ENCODE results near the gene ACOD1. TPM values are rescaled to one million over a fixed set of nuclear protein-coding genes. Genes with fewer than 3 reads are reported as not detected.
A peak's percentile ranks its signal among the peaks of the same experiment; 100 is the strongest.

ACOD1 gene
- total RNA-seq, 1 experiment from 2014 or later = not detected

GRCh38 chr13:76993021-76993420 lies 44.7 kb downstream of the ACOD1 start:
- peaks cover 8% of the 10 kb centered on the region; the same call in 1 of the 2 replicates for H3K27me3 Mint-ChIP-seq (ENCODE audit: low read depth)
- H3K9me3 ChIP-seq (ENCODE audit: control insufficient read depth, low read depth, low read length) = no peaks in the 10 kb centered on the region
- no peak overlapping the region for H2AFZ ChIP-seq (ENCODE audit: low read length)
- peak overlapping the region; percentile 88 for H3K4me2 ChIP-seq (ENCODE audit: insufficient read depth, insufficient read length, low read length)
- no peak overlapping the region for H2BK15ac ChIP-seq (ENCODE audit: low read depth, low read length)
- no peak overlapping the region for H3K27ac ChIP-seq (ENCODE audit: insufficient read length, low read depth, low read length)
- no peaks in the 10 kb centered on the region for H3K79me1 ChIP-seq (ENCODE audit: insufficient read depth, low read depth, low read length, poor library complexity, severe bottlenecking)
- H3K79me2 ChIP-seq (ENCODE audit: insufficient read depth, low read length) = no peaks in the 10 kb centered on the region
- TF ChIP-seq, protein P1, sequence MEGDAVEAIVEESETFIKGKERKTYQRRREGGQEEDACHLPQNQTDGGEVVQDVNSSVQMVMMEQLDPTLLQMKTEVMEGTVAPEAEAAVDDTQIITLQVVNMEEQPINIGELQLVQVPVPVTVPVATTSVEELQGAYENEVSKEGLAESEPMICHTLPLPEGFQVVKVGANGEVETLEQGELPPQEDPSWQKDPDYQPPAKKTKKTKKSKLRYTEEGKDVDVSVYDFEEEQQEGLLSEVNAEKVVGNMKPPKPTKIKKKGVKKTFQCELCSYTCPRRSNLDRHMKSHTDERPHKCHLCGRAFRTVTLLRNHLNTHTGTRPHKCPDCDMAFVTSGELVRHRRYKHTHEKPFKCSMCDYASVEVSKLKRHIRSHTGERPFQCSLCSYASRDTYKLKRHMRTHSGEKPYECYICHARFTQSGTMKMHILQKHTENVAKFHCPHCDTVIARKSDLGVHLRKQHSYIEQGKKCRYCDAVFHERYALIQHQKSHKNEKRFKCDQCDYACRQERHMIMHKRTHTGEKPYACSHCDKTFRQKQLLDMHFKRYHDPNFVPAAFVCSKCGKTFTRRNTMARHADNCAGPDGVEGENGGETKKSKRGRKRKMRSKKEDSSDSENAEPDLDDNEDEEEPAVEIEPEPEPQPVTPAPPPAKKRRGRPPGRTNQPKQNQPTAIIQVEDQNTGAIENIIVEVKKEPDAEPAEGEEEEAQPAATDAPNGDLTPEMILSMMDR (conservative IDR thresholded peaks at IDR 0.05) = no peak
- H4K20me1 ChIP-seq (ENCODE audit: control insufficient read depth, insufficient read depth, insufficient read length) = no peaks in the 10 kb centered on the region
- H3K4me1 Mint-ChIP-seq = peaks cover 20% of the 10 kb centered on the region in 2 experiments
- H3K23me2 ChIP-seq (ENCODE audit: insufficient read length, low read depth, low read length, poor library complexity, severe bottlenecking) = peaks cover 8% of the 10 kb centered on the region
- H3K9ac ChIP-seq (ENCODE audit: extremely low read depth, insufficient read length, low read length) = peak overlapping the region; percentile 94
- no peak overlapping the region for H3K56ac ChIP-seq (ENCODE audit: insufficient read length, low read depth, low read length)
- no peak overlapping the region for H2AK5ac ChIP-seq (ENCODE audit: insufficient read length, low read length)
- no peaks in the 10 kb centered on the region; the same call in 1 of the 2 replicates for H3K4me1 ChIP-seq (ENCODE audit: insufficient read depth, low read length)
- no peaks in the 10 kb centered on the region; a peak in 1 of 5 replicates for H3K9me3 Mint-ChIP-seq
- H2BK120ac ChIP-seq (ENCODE audit: low read depth, low read length, poor library complexity, severe bottlenecking) = no peak overlapping the region
- peak overlapping the region; percentile 95 to 99 for H3K4me3 Mint-ChIP-seq
- no peak overlapping the region for H3K27ac Mint-ChIP-seq
- no peak overlapping the region for H4K8ac ChIP-seq (replicated peaks; ENCODE audit: insufficient read length, low read depth, low read length)
- no peak overlapping the region for H3K23ac ChIP-seq (ENCODE audit: insufficient read length, low read depth, low read length)
- no peak overlapping the region for H2BK5ac ChIP-seq (ENCODE audit: insufficient read length, low read length)
- no peaks in the 10 kb centered on the region for H3K27me3 ChIP-seq (ENCODE audit: insufficient read depth, low read length)
- no peak overlapping the region for H3T11ph ChIP-seq (ENCODE audit: low read length)
- H3K14ac ChIP-seq (ENCODE audit: insufficient read depth, low read length) = no peak overlapping the region
- H2BK20ac ChIP-seq (ENCODE audit: low read depth, low read length, poor library complexity, severe bottlenecking) = no peak overlapping the region
- no peak overlapping the region for H4K91ac ChIP-seq (ENCODE audit: insufficient read length, low read depth, low read length)
- H3K36me3 Mint-ChIP-seq (ENCODE audit: insufficient read depth in 1 of 3, low read depth in 3 of 3) = peaks cover 0 to 19% (median 13%) of the 10 kb centered on the region in 3 experiments; a peak in 5 of 7 replicates
- no peak overlapping the region for H3K18ac ChIP-seq (ENCODE audit: insufficient read length, low read depth, low read length)
- DNase-seq = no peak
- no peak overlapping the region for H4K5ac ChIP-seq (ENCODE audit: insufficient read length, low read depth, low read length)
- no peak overlapping the region for H2BK12ac ChIP-seq (ENCODE audit: insufficient read length, low read depth, low read length)
- WGBS (ENCODE audit: extremely low coverage, insufficient read length, low lambda C conversion rate) = 100% methylated on average over 1 of the region's 3 CpGs
- no peak overlapping the region for H3K4ac ChIP-seq (ENCODE audit: low read depth, low read length)

Measured in H9 (cell line).